Breast epithelium (tissue), 4 donors: Measurements from ENCODE around the gene NEK6. TPM values are rescaled to one million over a fixed set of nuclear protein-coding genes. Genes with fewer than 3 reads are reported as not detected.

Experiments
- DNase-seq, 2 donors: peaks; one replicate each; pipeline ENCODE4 v3.0.0-alpha.2; 2019; ENCODE audit warnings: low spot score in 2 of 2
- H3K27ac ChIP-seq, 2 donors: fragments of 200-600 bp; sonication (generic) in 1 of 2; one replicate each; pipeline ENCODE4 v1.5.1; 2016 to 2019; ENCODE audit warnings: mild to moderate bottlenecking in 1 of 2
- H3K27me3 ChIP-seq, 2 donors: fragments of 200-600 bp; sonication (generic) in 1 of 2; one replicate each; pipeline versions ENCODE4 v1.5.1 to v1.6.0; 2017 to 2019; ENCODE audit warnings: control low read depth in 1 of 2, mild to moderate bottlenecking in 1 of 2
- H3K36me3 ChIP-seq: fragments of 200-600 bp; one replicate; pipeline ENCODE4 v1.5.1; 2019
- H3K4me1 ChIP-seq, 2 donors: fragments of 200-600 bp; sonication (generic); one replicate each; pipeline ENCODE4 v1.5.1; 2016 to 2019; ENCODE audit warnings: control low read depth in 1 of 2
- H3K4me3 ChIP-seq, 3 donors: fragments of 200-600 bp; sonication (generic); 1 replicate in 2 of 3; 2 replicates in 1 of 3; pipeline ENCODE4 v1.5.1; 2016 to 2019; ENCODE audit warnings: mild to moderate bottlenecking in 3 of 3, moderate library complexity in 2 of 3
- H3K9me3 ChIP-seq, 2 donors: fragments of 200-600 bp; sonication (generic) in 1 of 2; one replicate each; pipeline ENCODE4 v1.5.1; 2016 to 2019; ENCODE audit warnings: control low read depth in 1 of 2
- CTCF ChIP-seq, 3 donors: fragments of 450-650 bp; IDR thresholded peaks; one replicate each; pipeline ENCODE4 v1.5.1; 2016 to 2017; ENCODE audit warnings: antibody characterized with exemption in 3 of 3, mild to moderate bottlenecking in 3 of 3, moderate library complexity in 3 of 3
- POLR2A ChIP-seq: fragments of 450-650 bp; IDR thresholded peaks from one replicate; pipeline ENCODE4 v1.6.1; 2016; ENCODE audit warnings: antibody characterized with exemption, mild to moderate bottlenecking, moderate library complexity
- POLR2AphosphoS5 ChIP-seq, 3 donors: sonication (generic); formaldehyde crosslinking; IDR thresholded peaks; one replicate each; pipeline ENCODE4 v1.6.1; 2017; ENCODE audit warnings: antibody characterized with exemption in 3 of 3
- intact Hi-C: fragments of 100-400 bp; cut with DNase I; formaldehyde crosslinking; loops from one replicate; pipeline ENCODE4 v1.15.1; 2023; ENCODE audit warnings: low total_unique reads
- total RNA-seq, 3 donors: library from RNA; depleted of rRNA; stranded (reverse); fragments of >200 nt; gene quantifications; one replicate each; pipeline ENCODE4 v1.1.0, GENCODE V29; 2016

The NEK6 gene
- total RNA-seq, 3 donors from 2014 or later, result 17.8 to 31.5 (median 22.2) TPM

GRCh38 chr9:124390794-124391658 is 133.3 kb downstream of the NEK6 start:
- intact Hi-C loops, result no loop called here
- peaks cover 3 to 5% of the 10 kb centered on the region in 2 donors for H3K4me1 ChIP-seq
- H3K4me3 ChIP-seq, result no peak overlapping the region
- H3K27me3 ChIP-seq, result no peaks in the 10 kb centered on the region
- TF ChIP-seq POLR2AphosphoS5 (IDR thresholded peaks at IDR 0.05), result no peak
- TF ChIP-seq POLR2A, result no peak
- TF ChIP-seq CTCF (IDR thresholded peaks at IDR 0.05), result no peak
- no peaks in the 10 kb centered on the region for H3K36me3 ChIP-seq
- no peak for DNase-seq
- no peaks in the 10 kb centered on the region for H3K9me3 ChIP-seq
- no peak overlapping the region for H3K27ac ChIP-seq

- TF ChIP-seq POLR2A (no peak), CTCF (IDR thresholded peaks at IDR 0.05) (no peak), POLR2AphosphoS5 (IDR thresholded peaks at IDR 0.05) (no peak)
- intact Hi-C loops, result no loop called here
- Histone ChIP-seq H3K36me3 (no peaks in the 10 kb centered on the region), H3K27ac (peak overlapping the region in 1 of 2 donors; percentile 11), H3K27me3 (no peaks in the 10 kb centered on the region), H3K9me3 (no peaks in the 10 kb centered on the region), H3K4me1 (peaks cover 3 to 5% of the 10 kb centered on the region in 2 donors), H3K4me3 (no peak overlapping the region)
- DNase-seq, result no peak
Measured at GRCh38 chr9:124392254-124392870, 134.6 kb downstream of the NEK6 start.

- H3K9me3 ChIP-seq, result no peaks in the 10 kb centered on the region
- H3K27ac ChIP-seq, result peak overlapping the region in 1 of 2 donors; percentile 26
- intact Hi-C loops, result no loop called here
- no peaks in the 10 kb centered on the region for H3K27me3 ChIP-seq
- H3K36me3 ChIP-seq, result no peaks in the 10 kb centered on the region
- no peak for DNase-seq
- peaks cover 3 to 5% of the 10 kb centered on the region in 2 donors for H3K4me1 ChIP-seq
- no peak for TF ChIP-seq CTCF (IDR thresholded peaks at IDR 0.05)
- no peak for TF ChIP-seq POLR2AphosphoS5 (IDR thresholded peaks at IDR 0.05)
- no peak for TF ChIP-seq POLR2A
- no peak overlapping the region for H3K4me3 ChIP-seq
Measured at GRCh38 chr9:124392871-124393460, 135.2 kb downstream of the NEK6 start.

GRCh38 chr9:124394167-124394566 is 136.4 kb downstream of the NEK6 start:
- Histone ChIP-seq H3K36me3 (no peaks in the 10 kb centered on the region), H3K27me3 (no peaks in the 10 kb centered on the region), H3K4me1 (peaks cover 3 to 5% of the 10 kb centered on the region in 2 donors), H3K27ac (no peak overlapping the region), H3K9me3 (no peaks in the 10 kb centered on the region), H3K4me3 (no peak overlapping the region)
- intact Hi-C loops, result no loop called here
- no peak for DNase-seq
- no peak for TF ChIP-seq POLR2AphosphoS5 (IDR thresholded peaks at IDR 0.05)
- no peak for TF ChIP-seq CTCF (IDR thresholded peaks at IDR 0.05)
- TF ChIP-seq POLR2A, result no peak

DNA sequence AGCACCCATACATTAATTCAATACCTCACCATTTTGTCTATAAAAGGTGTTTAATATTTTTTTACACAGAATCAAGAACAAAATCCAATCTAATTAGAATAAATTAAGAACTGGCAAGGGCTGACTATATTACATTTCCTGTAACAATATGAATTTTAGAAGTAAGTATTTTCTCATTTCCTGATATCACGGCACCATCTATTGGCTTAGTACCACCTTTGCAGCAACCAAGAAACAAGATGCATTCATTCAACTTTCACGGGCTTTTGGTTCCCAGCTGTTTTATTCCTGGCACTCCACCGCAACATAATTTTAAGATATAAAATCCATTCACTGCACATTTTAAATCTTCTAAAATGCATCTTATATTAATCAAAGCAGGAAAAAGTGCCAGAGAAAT is 136.8 kb downstream of the NEK6 start:
- H3K36me3 ChIP-seq, result no peaks in the 10 kb centered on the region
- TF ChIP-seq CTCF (IDR thresholded peaks at IDR 0.05) (no peak), POLR2A (no peak), POLR2AphosphoS5 (IDR thresholded peaks at IDR 0.05) (no peak)
- H3K4me1 ChIP-seq, result peaks cover 3 to 5% of the 10 kb centered on the region in 2 donors
- H3K4me3 ChIP-seq, result no peak overlapping the region
- no peak overlapping the region for H3K27ac ChIP-seq
- no peak for DNase-seq
- no peaks in the 10 kb centered on the region for H3K9me3 ChIP-seq
- no peaks in the 10 kb centered on the region for H3K27me3 ChIP-seq
- intact Hi-C loops, result no loop called here
